ENCODE data around the gene KSR2.

DNA sequence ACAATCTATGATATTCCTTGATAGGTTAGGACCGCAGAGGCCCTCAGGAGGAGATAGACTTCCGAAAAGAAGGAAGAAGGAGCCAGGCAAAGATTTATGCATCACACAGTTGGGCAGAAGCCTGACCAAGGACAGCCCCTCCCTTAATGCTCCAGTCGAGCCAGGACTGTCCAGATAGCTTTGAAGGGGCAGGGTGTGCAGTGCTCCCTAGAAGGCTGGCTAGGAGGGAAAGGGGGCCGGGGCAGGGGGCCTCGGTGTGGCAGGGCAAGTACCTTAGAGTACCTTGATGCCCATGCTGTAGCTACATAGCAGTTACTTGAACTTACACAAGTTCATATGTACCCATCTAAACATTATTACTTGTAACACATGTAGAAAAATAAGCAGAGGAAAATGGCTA is 512.7 kb downstream of the KSR2 start:
- TF ChIP-seq, protein P1, sequence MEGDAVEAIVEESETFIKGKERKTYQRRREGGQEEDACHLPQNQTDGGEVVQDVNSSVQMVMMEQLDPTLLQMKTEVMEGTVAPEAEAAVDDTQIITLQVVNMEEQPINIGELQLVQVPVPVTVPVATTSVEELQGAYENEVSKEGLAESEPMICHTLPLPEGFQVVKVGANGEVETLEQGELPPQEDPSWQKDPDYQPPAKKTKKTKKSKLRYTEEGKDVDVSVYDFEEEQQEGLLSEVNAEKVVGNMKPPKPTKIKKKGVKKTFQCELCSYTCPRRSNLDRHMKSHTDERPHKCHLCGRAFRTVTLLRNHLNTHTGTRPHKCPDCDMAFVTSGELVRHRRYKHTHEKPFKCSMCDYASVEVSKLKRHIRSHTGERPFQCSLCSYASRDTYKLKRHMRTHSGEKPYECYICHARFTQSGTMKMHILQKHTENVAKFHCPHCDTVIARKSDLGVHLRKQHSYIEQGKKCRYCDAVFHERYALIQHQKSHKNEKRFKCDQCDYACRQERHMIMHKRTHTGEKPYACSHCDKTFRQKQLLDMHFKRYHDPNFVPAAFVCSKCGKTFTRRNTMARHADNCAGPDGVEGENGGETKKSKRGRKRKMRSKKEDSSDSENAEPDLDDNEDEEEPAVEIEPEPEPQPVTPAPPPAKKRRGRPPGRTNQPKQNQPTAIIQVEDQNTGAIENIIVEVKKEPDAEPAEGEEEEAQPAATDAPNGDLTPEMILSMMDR (IDR thresholded peaks at IDR 0.05; ENCODE audit: low read length), result no peak
- no peak for TF ChIP-seq EZH2 (IDR thresholded peaks at IDR 0.05; ENCODE audit: borderline replicate concordance, low read length)
